Rectal smooth muscle tissue (tissue), 1 donor: ENCODE data around the gene ST6GAL2.

Experiments
- H3K27ac ChIP-seq: one replicate; pipeline ENCODE4 v1.7.0; 2013; ENCODE audit warnings: low read depth, low read length, inconsistent platforms
- H3K27me3 ChIP-seq: one replicate; pipeline ENCODE4 v1.7.0; 2013; ENCODE audit warnings: low read length; ENCODE audit not compliant: control insufficient read depth, insufficient read depth
- H3K36me3 ChIP-seq: one replicate; pipeline ENCODE4 v1.7.0; 2013; ENCODE audit warnings: low read length; ENCODE audit not compliant: control insufficient read depth, insufficient read depth
- H3K4me1 ChIP-seq: one replicate; pipeline ENCODE4 v1.7.0; 2013; ENCODE audit warnings: low read length; ENCODE audit not compliant: control insufficient read depth, insufficient read depth
- H3K4me3 ChIP-seq: one replicate; pipeline ENCODE4 v1.7.0; 2013; ENCODE audit warnings: low read length
- H3K9ac ChIP-seq: one replicate; pipeline ENCODE4 v1.7.0; 2013; ENCODE audit warnings: low read length

ST6GAL2 gene

DNA sequence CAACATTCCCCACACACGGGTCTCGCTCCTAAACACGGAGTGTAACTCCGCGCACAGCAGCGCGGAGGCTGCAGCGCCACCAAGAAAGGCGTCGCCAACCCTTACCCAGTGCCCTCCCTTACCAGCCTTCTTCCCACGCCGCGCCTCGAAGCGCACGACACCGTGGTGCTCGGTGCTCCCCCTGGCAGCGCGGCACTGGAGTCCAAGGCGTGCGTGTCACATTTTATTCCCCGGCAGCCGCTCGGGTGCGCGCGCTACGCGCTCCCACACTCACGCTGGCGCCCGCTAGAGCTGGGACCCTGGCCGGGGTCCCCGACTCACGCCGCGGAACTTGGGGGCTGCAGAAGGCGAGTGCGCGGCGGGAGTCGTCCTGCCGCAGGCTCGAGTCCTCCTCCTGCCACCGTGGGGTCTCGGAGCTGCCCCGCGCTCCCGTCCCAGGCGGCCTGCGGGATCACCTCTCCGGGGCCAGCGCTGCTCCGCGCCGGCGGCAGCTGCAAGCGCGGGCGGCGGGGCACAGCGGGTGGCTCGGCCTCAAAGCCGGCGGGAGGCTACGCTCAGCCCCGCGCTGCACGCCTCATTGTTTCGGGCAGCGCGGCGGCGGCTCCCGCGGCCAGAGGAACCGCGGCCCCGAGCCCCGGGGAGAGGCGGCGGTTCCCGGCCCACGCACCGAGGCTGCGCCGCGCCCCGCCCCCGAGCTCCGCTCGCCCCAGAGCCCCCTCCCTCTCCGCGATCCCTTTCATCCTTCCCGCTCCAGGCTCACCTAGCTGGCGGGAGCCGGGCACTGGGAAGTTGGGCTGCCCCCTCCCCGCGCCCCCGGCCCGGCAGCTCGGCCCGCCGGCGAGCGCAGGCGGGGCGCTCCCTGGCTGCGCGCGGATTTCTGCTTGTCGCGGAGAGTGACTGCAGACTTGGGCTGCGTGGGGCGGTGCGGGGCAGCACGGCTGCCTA lies at the start of gene ST6GAL2:
TSS of gene ST6GAL2 (minus strand) at position 197 of the 945 bp plus-strand sequence. CDS start 42,190 bp downstream, outside the sequence.
- peak within 1 kb of the TSS; percentile 64 for H3K4me3 ChIP-seq
- H3K4me1 ChIP-seq, result no peaks in the 10 kb centered on the region
- peaks cover 2% of the 10 kb centered on the region for H3K27me3 ChIP-seq
- no peak within 1 kb of the TSS for H3K9ac ChIP-seq
- H3K27ac ChIP-seq, result peak within 1 kb of the TSS; percentile 14
- no peaks in the 10 kb centered on the region for H3K36me3 ChIP-seq

GRCh38 chr2:106932644-106933043 lies 46.7 kb upstream of the ST6GAL2 start:
- Histone ChIP-seq H3K36me3 (no peaks in the 10 kb centered on the region), H3K4me1 (no peaks in the 10 kb centered on the region), H3K27me3 (no peaks in the 10 kb centered on the region), H3K4me3 (no peak overlapping the region), H3K27ac (no peak overlapping the region), H3K9ac (no peak overlapping the region)

DNA sequence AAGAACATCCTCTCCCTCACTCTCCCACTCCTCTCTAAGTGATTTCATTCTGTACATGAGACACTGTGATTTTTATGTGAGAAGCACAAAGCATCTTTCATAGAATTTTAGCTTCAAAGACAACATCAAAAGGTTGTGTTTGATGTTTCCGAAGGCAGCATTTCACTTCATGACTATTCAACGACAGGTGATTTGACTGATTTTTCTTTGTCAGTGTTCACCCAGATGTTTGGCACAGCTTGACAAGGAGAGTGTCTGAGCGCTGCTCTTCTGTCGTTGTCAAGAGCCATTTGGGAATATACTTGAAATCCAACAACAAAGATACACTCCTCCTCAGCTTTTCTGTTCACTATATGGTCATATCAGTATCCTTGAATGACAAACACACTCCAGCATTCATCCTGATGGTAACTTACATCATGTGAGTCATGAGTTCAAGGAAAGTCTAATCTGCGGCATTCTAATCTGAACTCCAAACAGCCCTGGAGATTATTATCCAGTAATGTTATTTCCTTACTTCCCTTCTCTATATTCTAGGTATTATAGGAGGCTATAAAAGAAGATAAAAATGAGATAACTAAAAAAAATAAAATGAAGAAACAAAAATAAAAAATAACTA lies 45.9 kb upstream of the ST6GAL2 start:
- Histone ChIP-seq H3K9ac (no peak overlapping the region), H3K4me1 (no peaks in the 10 kb centered on the region), H3K36me3 (no peaks in the 10 kb centered on the region), H3K27ac (no peak overlapping the region), H3K27me3 (no peaks in the 10 kb centered on the region), H3K4me3 (no peak overlapping the region)

DNA sequence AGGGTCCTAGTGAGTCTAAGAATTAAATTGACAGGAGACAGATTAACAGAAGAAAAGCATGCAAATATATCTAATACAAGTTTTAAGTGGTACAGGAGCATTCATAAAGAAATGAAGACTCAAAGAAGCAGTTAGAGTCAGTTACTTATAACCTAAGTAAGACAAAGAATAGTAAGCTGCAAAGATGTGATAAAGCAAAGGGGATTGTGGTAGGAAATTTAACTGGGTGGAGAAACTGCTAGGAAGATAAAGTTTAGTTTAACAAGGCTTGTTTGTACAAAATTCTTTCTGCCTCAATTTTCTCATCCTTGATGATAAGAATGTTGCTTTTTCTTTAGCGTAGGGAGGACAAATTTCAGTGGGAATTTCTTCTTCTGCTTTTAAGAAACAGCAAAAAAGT lies 35.5 kb upstream of the ST6GAL2 start:
- no peak overlapping the region for H3K9ac ChIP-seq
- H3K27ac ChIP-seq, result no peak overlapping the region
- no peak overlapping the region for H3K4me3 ChIP-seq
- no peaks in the 10 kb centered on the region for H3K4me1 ChIP-seq
- no peaks in the 10 kb centered on the region for H3K27me3 ChIP-seq
- no peaks in the 10 kb centered on the region for H3K36me3 ChIP-seq

DNA sequence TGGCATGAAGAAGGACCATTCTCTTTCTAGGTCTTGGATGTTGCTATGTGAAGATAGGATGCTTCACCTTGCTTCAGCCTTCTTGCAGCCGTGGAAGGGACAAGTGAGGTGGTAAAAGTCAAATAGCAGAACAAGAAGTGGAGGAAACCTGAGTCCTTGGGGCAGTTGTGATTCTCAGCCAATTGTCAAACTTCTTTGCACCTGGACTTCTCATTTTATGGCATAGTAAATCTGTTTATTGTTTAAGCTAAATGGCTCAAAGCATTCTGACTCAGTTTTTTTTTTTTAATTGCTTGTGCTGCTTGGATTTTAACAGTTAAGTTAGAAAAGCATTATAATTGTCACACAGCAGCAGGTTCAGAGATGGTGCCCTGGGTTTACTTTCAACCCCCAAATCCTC lies 33.0 kb upstream of the ST6GAL2 start:
- H3K9ac ChIP-seq, result no peak overlapping the region
- H3K36me3 ChIP-seq, result no peaks in the 10 kb centered on the region
- no peak overlapping the region for H3K4me3 ChIP-seq
- no peaks in the 10 kb centered on the region for H3K4me1 ChIP-seq
- H3K27ac ChIP-seq, result no peak overlapping the region
- H3K27me3 ChIP-seq, result no peaks in the 10 kb centered on the region

- H3K9ac ChIP-seq, result no peak overlapping the region
- no peaks in the 10 kb centered on the region for H3K4me1 ChIP-seq
- no peaks in the 10 kb centered on the region for H3K36me3 ChIP-seq
- H3K27me3 ChIP-seq, result no peaks in the 10 kb centered on the region
- no peak overlapping the region for H3K4me3 ChIP-seq
- H3K27ac ChIP-seq, result no peak overlapping the region
Measured at GRCh38 chr2:106904242-106904641, 18.3 kb upstream of the ST6GAL2 start.

- H3K4me3 ChIP-seq, result no peak overlapping the region
- H3K4me1 ChIP-seq, result no peaks in the 10 kb centered on the region
- H3K9ac ChIP-seq, result no peak overlapping the region
- no peaks in the 10 kb centered on the region for H3K36me3 ChIP-seq
- H3K27me3 ChIP-seq, result no peaks in the 10 kb centered on the region
- H3K27ac ChIP-seq, result no peak overlapping the region
Measured at GRCh38 chr2:106899786-106900530, 14.0 kb upstream of the ST6GAL2 start.

DNA sequence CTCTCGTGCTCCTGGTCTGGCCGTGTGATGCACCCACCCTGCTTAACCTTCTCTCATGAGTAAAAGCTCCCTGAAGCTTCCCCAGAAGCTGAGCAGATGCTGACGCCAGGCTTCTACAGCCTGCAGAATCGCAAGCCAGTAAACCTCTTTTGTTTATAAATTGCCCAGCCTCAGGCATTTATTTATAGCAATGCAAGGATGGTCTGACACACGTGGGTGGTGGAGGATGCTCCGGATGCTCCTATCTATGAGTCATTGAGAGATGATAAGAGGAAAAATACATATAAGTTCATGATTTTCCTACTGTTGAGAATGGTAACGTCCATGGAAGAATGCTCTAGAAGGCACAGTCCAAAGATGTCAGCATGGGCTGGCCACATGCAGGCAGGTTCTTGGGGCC lies 8.6 kb upstream of the ST6GAL2 start:
- Histone ChIP-seq H3K27me3 (no peaks in the 10 kb centered on the region), H3K4me1 (no peaks in the 10 kb centered on the region), H3K4me3 (no peak overlapping the region), H3K36me3 (no peaks in the 10 kb centered on the region), H3K9ac (no peak overlapping the region), H3K27ac (no peak overlapping the region)

- H3K4me1 ChIP-seq, result no peaks in the 10 kb centered on the region
- no peak overlapping the region for H3K27ac ChIP-seq
- no peak overlapping the region for H3K4me3 ChIP-seq
- no peaks in the 10 kb centered on the region for H3K36me3 ChIP-seq
- no peaks in the 10 kb centered on the region for H3K27me3 ChIP-seq
- no peak overlapping the region for H3K9ac ChIP-seq
Measured at GRCh38 chr2:106892048-106892447, 6.1 kb upstream of the ST6GAL2 start.

GRCh38 chr2:106890606-106891005 lies 4.6 kb upstream of the ST6GAL2 start:
- no peak overlapping the region for H3K9ac ChIP-seq
- H3K27ac ChIP-seq, result no peak overlapping the region
- no peaks in the 10 kb centered on the region for H3K36me3 ChIP-seq
- no peaks in the 10 kb centered on the region for H3K4me1 ChIP-seq
- H3K4me3 ChIP-seq, result no peak overlapping the region
- no peaks in the 10 kb centered on the region for H3K27me3 ChIP-seq

GRCh38 chr2:106886916-106887758 lies 1.2 kb upstream of the ST6GAL2 start:
- Histone ChIP-seq H3K27ac (no peak overlapping the region), H3K9ac (no peak overlapping the region), H3K4me1 (no peaks in the 10 kb centered on the region), H3K27me3 (peaks cover 2% of the 10 kb centered on the region), H3K36me3 (no peaks in the 10 kb centered on the region), H3K4me3 (peak overlapping the region; percentile 53)

GRCh38 chr2:106885329-106885728 lies 638 bp downstream of the ST6GAL2 start:
- Histone ChIP-seq H3K9ac (no peak overlapping the region), H3K27ac (no peak overlapping the region), H3K36me3 (no peaks in the 10 kb centered on the region), H3K27me3 (peaks cover 2% of the 10 kb centered on the region), H3K4me1 (no peaks in the 10 kb centered on the region), H3K4me3 (peak overlapping the region; percentile 64)
